Hepatic stellate cell (primary cell): ENCODE measurements around the gene AJAP1.
"Not testable (repeated sequence)": the region's sequence is repeated elsewhere in the genome, so short reads cannot be mapped to it uniquely, and the experiment has no call there.

ENCODE experiments used
- DNase-seq: peaks from one replicate; pipeline ENCODE4 v3.0.0; 2011; ENCODE audit warnings: low spot score

Gene AJAP1

DNA sequence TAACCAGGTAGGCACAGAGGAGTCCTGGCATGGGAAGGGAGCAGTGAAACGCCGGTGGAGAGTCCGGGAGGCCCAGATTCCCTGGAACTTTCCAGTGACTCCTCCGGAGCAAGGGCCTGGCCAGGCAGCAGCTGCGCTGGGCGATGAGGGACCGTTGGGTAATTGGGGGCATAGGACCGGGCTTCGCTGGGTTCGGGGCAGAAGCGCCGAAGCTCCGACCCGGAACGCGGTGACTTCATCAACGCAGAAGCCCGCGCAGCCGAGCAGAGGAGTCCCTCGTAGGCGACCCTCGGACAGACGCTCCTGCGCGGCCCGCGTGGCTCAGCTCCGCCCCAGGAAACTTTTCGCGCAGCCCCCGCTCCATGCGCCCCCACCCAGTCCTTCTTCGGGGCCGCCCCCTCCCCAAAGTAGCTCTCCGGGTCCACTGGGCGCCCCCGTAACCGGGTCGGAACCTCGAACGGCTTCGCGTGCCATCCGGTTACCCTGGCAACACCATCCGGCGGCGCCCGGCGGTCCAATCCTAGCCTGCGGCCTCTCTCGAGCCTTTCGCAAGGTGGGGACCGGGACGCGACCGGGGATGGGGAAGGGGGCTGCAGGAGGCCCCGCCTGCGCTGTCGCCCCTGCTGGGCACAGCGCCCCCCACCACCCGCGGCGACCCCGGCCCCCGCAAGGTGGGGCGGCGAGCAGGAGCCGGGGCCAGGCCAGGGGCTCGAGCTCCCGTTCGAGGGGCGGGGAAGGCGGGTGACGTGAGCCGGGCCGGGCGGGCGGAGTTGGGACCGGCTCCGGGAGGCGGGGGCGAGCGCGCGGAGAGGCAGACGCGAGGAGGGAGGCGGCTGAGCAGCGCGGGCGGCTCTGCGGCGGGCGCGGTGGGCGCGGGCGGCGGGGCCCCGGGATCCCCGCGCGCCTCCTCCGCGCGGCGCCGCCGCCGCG is at the start of gene AJAP1:
Gene AJAP1 (plus strand): TSS at position 814 of the 930 bp plus-strand sequence. CDS start 817 bp downstream, outside the sequence.
- DNase-seq, result no peak

- no peak for DNase-seq
Measured at GRCh38 chr1:4605158-4605557, 49.3 kb upstream of the AJAP1 start.

DNA sequence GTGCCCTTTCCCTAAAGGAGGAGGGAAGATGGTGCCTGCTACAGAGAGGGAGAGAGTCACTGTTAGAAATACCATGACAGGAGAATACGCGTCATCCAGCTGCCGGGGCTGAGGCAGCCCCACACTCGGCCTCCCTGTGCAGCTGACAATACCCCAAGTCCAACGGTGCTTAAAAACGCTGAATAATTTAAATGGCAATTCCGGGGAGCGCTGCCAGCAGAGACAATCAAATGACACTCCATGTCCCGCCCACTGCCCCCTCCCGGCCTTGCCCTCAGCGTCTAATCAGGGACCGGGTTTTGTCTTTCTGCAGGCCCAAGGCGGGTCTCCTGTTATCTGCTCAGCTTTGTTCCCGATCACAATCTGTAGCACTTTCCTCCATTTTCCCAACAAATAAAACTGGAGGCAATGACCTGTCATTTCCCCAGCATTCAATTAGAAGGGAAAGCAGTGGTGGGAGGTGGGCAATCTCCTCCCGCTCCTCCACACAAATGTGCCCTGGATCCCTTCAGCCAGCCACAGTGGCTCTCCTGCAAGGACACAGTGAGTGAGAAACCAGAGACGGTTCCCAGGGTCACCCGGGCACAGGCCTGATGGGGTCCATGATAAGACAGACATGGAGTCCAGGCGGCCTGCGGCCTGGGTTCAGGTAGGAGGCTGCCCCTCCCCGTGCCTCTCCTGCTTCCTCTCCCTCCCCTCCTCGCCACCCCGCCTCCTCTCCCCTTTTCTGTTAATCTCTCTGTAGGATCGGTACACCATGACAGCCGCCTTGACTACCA is 42.7 kb upstream of the AJAP1 start:
- DNase-seq, result no peak

DNA sequence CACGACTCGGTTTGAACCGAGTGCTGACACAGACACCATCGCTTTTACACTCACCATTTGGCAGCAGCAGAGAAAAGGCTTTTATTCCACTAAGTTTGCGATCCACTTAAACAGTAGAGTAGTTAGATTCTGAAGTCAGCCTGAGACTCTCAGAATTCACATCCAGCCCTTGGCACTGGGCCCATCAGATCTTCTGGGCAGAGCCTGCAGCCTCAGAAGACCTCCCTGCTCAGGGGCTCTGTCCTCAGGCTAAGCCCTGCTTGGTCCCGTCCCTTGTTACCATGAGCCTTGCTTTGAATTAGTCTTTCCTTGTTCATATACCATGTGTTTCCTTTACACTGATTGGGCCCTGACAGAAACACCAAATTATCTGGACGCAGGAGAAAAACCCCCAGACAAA is 41.4 kb upstream of the AJAP1 start:
- no peak for DNase-seq

DNA sequence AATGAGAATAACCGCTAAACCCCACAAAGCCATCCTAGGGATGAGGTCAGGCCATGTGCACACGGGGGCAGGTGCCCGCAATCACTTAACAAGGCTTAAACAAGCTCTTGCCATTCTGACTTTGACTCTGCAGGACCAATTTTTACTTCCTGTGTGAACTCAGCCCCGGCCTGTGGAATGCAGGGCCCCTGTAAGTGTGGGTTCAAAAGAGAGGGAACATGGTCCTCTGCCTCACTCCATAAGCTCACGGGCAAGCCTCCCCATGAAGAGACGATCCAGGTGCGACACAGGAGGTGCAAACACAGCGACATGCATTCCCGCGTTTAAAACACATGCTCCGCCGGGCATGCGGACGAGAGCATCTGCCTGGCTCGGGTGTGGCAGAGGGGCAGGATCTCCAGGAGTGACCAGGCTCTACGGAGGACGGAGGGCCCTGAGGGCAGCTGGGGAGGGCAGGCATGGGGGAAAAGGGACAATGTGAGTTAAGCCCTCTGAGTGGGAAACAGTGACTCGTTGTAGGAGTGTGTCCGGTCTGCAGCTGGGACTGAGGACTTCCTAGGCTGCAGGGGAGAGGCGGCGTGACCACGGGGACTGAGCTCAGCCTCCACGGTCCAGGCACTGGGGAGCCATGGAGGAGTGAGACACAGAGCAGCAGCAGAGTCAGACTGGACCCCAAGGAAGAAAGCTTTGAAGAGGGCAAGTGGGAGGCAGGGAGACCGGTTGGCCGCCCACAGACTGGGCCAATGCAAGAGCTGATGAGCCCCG is 40.6 kb upstream of the AJAP1 start:
- DNase-seq, result no peak

- DNase-seq, result no peak
Measured at GRCh38 chr1:4614371-4615137, 39.9 kb upstream of the AJAP1 start.

DNA sequence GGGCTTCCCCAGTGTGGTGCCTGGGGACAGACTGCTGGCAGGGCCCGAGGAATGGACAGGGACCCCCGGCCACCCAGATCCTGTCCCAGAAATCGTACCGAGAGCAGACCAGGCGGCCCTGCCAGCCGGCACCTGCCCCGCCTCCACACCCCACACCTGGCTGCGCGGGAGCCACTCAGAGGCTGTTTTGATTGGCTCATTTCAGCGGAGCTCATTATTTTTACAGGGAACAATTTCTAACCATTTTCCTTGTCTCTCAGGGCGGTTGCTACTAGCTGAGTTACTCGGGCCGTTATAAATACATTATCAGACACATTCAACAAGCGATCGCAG is 39.3 kb upstream of the AJAP1 start:
- no peak for DNase-seq

GRCh38 chr1:4615501-4615900 is 38.9 kb upstream of the AJAP1 start:
- DNase-seq, result no peak

DNA sequence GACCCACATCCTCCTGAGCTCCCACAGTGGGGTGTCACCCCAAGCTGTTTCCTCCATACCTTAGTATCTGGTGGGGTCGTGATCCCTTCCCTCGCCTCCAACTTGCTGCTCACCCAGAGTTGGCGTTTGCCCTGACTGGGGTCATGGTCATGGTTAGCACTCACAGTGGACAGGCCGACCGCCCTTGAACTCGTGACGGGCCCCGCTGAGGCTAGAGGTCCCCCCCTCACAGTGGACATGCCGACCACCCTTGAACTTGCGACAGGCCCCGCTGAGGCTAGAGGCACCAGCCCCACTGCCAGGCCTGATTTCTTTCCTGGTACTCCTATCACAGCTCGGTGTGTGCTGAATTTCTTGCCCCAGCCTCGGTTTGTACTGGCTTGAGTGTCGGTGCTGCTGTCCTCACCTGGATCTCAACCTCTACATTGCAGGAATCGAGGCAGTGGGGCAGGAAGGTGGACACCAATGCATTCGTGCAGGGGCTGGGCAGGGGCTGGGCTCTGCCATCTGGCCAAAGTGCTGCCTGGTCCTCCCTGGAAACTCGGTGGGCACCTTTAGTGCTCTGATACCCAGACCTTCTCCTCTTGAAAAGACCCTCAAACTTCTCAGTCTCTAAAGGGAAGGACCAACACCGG is 37.5 kb upstream of the AJAP1 start:
- no peak for DNase-seq

DNA sequence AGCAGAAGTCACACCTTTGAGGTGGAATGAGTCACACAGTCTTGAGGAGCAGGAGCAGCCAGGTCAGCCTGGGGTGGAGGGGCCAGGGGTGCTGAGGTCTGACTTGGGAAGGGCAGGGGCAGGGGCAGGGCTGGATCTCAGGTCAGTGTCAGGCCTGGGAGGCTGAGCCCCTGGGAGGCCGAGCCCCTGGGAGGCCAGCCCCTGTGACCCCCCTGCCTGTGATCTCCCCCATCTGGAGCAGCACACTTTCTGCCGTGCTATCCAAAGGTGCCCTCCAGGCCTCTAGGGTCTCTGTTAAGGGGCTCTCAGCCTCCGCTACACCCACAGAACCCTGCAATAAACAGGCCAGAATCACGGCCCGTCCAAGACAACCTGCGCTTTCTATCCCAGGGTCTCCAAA is 36.9 kb upstream of the AJAP1 start:
- no peak for DNase-seq

- DNase-seq, result not testable (repeated sequence)
Measured at GRCh38 chr1:4618827-4619226, 35.6 kb upstream of the AJAP1 start.

GRCh38 chr1:4621646-4622045 is 32.8 kb upstream of the AJAP1 start:
- DNase-seq, result no peak

GRCh38 chr1:4622821-4623220 is 31.6 kb upstream of the AJAP1 start:
- DNase-seq, result no peak

- no peak for DNase-seq
Measured at GRCh38 chr1:4624141-4624715, 30.2 kb upstream of the AJAP1 start.

- no peak for DNase-seq
Measured at GRCh38 chr1:4624801-4625200, 29.6 kb upstream of the AJAP1 start.

DNA sequence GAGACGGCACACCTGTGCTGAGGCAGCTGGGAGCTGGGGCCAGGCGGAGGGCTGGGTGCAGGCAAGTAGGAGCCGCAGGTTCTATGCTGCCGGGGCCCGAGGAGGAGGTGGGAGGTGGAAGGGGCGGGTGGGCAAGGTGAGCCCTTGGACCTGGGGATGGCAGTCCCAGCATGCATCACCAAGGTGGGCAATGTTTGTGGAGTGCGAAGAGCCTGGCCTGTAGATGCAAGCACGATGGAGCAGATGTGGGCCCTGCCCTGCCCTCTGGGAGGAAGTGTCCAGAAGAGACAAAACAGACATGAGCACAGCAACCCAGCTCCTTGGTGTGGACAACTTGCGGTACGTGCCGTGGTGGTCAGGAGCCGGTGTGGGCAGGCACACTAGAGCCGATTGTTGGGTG is 28.3 kb upstream of the AJAP1 start:
- no peak for DNase-seq

GRCh38 chr1:4626560-4627319 is 27.7 kb upstream of the AJAP1 start:
- no peak for DNase-seq

- no peak for DNase-seq
Measured at GRCh38 chr1:4627353-4627752, 27.1 kb upstream of the AJAP1 start.

- no peak for DNase-seq
Measured at GRCh38 chr1:4628992-4629391, 25.4 kb upstream of the AJAP1 start.

GRCh38 chr1:4630561-4630960 is 23.8 kb upstream of the AJAP1 start:
- DNase-seq, result no peak
